ENCODE measurements around the gene CREG2.

CREG2 gene

DNA sequence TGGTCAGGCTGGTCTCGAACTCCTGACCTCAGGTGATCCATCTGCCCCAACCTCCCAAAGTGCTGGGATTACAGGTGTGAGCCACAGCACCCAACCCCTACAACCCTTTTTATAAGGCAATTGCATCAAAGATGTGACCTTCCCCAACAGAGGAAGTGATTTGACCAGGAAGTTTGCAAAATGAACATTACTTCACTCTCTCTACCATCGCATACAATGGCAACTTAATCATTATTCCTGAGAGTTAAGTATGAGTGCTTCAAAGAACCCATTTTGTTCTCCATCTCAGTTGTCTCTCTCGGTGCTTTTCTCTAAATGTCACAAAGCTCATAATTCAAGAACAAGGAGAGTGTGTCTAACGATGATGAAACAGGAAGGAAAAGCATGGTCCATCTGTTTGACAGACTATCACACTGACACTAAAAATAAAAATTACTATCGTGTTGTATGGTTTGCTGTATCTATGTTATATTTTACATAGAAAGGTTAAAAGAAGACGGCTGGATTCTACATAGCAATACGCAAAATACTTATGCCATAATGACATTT is 18.1 kb upstream of the CREG2 start:
- DNase-seq = no peak

- no peak for DNase-seq
Observed at GRCh38 chr2:101403745-101404144, 16.4 kb upstream of the CREG2 start.

- no peak for DNase-seq
Observed at GRCh38 chr2:101402630-101403029, 15.3 kb upstream of the CREG2 start.

GRCh38 chr2:101401906-101402305 is 14.6 kb upstream of the CREG2 start:
- no peak for DNase-seq

- DNase-seq = no peak
Observed at GRCh38 chr2:101401326-101401665, 14.0 kb upstream of the CREG2 start.

- no peak for DNase-seq
Observed at GRCh38 chr2:101400506-101401325, 13.4 kb upstream of the CREG2 start.

DNA sequence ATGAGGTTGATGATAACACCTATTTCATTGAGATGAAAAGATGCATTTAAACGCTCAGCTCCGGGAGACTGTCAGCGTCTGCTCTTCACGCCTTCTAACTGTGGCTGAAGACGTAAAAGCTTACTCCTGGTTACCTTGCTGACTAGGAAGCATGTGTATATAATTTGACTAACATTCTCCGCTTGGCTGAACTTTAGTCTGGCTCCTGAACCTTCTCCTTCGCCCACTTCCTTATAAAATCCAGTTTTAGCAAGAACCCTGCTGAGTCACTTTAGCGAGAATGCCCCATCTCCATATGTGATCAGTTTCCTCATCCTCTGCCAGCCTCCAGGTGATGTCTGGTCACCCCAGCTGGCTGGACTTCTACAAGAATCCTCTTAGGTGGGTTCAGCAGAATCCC is 12.7 kb upstream of the CREG2 start:
- DNase-seq = no peak

DNA sequence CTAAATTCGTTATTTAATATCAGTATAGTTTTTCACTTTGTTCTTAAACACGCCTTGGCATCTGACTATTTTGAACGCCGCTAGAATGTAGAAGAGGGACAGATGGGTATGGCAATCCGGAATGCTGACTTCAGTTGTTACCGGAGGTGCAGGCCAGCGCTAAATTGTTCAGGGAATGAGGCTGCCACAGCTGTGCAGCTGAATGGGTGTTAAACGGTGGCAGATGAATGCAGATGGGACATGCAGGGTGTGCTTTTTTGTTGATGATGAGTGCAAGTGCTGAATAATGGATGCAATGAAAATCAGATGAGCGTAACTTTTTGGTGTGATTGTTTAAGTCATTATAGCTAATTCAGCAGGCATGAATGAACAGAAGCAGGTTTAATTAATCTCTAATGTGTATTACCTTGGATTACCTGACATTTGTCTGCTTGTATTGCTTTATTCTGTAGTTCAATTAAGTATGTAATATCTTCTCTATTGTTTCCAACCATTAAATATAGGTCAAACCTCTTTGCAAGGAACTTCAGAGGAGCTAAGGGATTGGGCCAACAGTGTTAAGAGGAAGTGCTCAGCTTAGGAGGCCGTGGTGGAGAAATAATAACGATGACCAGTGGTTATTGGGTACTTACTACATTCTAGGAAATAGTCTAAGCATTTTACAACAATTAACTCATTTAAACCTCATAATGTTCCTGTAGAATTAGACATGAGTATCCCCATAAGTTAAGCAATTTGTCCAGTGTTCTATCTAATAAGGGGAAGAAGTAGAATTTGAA is 11.9 kb upstream of the CREG2 start:
- DNase-seq = no peak

DNA sequence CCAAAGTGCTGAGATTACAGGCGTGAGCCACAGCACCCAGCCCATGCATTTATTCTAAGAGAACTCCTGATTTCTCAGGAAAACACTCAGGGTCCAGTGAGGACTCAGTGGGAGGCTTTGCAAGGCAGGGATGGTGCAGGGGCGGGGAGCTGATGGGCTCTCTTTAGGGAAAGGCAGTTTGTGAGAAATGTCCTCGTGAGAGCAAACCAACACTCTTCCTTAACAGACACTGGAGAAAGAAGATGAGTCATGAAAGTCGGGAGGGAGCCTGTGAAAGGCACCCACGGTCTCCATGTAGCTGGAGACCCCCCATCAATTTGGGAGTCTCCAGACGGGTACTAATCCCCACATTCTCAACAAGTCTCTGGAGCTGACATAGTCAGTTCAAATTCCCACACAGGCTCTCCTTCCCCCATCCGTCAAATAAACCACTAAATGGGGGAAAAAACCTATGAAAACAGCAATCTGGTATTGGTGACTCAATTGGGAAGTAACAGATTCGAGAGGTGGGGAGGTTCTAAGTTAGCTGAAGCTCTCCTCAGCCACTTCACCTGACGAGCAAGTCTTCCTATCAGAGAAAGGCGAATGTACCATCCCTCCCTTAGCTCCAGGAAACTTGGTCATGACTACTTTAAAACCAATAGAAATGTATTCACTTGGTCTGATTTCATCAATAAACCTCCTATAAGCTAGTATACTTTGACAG is 11.0 kb upstream of the CREG2 start:
- DNase-seq = no peak

GRCh38 chr2:101396316-101396717 is 9.0 kb upstream of the CREG2 start:
- DNase-seq = no peak

DNA sequence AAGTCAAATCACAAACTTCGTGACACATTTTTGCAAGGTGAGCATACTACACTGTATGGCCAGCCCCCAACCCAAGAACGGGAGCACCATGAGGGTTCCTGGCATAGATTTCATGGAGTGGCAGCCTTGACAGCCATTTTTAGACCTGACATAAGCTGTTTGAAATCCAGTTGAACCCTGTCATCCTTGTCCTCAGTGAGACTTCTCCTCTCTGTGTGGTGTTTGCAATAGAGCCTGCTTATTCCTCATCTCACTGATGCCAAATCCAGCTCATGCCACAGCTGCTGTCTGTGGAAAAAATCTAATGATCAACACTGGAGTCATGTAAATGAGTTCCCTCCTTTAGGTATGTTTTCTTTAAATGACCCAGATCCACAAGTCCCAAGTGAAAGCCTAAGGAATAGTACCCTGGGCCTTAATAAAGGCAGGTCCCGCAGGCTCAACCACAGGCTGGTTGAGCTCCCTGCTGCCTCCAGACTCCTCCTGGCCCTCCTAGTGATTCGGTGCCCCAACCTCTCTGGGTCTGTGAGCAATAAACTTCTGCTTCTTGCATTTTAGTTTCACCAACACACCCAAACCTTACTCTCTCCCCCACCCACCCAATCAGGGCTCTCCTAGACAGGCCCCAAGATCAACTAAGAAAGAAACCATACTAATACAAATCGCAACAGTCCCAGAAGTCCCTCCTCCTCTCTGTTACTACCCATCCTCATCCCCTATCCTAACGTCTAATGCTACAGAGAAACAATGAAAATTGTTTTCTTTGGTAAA is 8.4 kb upstream of the CREG2 start:
- DNase-seq = no peak

DNA sequence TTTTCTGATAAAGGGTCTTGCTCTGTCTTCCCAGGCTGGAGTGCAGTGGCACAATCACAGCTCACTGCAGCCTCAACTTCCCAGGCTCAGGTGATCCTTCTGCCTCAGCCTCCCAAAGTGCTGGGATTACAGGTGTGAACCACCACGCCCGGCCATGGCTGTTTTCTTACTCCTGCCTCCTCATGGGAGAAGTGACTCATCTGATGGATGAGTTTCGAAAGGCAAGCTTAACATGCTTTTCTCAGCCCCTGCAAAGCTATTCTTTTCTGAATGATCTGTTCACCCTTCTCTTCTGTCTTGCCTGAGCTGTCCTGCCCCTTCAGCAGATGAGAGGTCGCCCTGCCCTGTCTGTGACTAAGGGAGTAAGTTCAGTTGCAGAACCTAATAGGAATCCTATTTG is 929 bp upstream of the CREG2 start:
- DNase-seq = no peak

- no peak for DNase-seq
Observed at GRCh38 chr2:101386599-101387150, 628 bp downstream of the CREG2 start.

DNA sequence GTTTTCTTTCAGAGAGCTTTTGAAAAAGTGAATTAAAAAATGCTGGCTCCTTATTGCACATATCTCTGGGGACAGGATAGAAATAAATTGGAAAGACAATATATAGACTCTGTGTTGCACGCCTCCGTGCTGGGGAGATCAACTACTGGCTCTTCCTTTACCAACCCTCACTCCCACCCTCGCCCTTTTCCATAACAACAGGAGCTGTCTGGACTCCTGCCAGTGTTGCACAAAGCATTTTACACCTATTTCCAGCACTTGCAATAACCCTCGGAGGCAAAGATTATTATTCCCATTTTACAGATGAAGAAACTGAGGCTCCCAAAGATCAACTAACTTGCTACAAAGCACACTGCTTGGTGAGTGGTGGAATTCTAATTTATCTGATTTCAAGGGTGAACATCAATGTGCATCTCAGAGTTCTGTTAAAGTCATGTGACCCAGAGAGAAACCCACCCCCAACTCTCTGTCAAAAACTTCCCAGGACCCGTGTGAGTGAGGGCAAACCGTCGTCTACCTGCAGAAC is 4.2 kb downstream of the CREG2 start:
- DNase-seq = no peak

DNA sequence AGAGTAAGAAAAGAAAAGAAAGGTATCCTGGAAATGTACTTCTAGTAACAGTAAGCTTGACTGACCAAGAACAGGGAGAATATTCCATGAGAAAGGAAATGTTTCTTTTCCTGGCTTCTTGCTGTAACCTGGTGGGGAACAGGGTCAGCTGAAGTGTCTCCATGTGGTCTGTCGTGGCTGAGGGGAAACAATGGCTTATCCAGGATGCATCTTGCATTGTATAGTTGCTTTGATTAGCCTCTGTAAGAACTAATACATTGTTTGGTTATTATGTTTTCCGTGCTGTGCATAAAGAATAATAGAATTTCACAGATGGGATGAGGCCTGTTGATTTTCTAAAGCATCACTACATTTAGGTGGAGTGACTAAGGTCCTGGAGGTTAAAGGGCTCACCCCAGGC is 4.9 kb downstream of the CREG2 start:
- DNase-seq = no peak

GRCh38 chr2:101380376-101380775 is 6.9 kb downstream of the CREG2 start:
- DNase-seq = no peak

- no peak for DNase-seq
Observed at GRCh38 chr2:101379091-101379490, 8.2 kb downstream of the CREG2 start.

GRCh38 chr2:101375653-101376052 is 11.7 kb downstream of the CREG2 start:
- DNase-seq = no peak

DNA sequence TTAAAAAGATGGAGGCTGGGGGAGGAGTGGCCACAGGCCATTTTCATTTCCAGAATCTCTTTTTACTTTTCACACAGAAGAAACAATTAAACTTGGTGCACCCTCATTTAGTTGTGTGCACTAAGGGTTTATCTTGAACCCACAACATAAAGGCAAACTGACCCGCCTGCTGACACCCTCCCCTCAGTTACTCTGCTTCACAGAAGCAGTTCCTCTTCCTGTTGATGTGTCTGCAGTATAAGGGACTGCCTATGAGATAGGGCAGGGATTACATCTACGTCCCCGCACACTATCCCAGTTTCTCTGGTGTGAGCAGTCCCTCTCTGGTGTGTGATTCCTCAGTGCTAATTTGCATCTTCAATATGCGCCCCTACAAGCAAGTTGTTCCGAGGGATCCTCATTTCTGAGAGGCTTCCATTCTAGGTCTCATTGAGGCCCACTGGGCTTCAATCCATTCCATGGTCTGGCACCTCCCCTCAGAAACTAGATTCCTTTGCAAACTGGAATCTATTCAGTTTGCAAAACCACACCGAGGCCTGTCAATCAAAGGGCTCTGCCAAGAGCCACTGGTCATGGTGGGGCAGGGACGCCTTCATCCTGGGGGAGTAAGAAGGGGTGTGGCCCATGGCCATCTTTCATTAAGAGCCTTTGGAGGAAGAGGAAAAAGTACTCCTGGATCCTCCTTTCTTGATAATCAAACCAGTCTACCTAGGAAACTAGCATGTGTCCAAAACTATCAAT is 12.3 kb downstream of the CREG2 start:
- DNase-seq = no peak

DNA sequence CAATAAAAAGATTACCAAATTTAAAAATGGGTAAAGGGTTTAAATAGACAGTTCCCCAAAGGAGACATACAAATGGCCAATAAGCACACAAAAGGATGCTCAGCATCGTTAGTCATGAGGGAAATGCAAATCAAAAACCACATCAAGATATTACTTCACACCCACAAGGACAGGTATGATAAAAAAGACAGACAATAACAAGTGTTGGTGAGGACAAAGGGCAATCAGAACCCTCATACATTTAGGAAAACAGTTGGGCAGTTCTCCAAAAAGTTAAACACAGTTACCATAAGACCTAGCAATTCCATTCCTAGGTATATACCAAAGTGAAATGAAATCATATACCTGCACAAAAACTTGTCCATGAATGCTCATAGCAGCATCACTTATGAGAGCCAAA is 14.5 kb downstream of the CREG2 start:
- DNase-seq = no peak

DNA sequence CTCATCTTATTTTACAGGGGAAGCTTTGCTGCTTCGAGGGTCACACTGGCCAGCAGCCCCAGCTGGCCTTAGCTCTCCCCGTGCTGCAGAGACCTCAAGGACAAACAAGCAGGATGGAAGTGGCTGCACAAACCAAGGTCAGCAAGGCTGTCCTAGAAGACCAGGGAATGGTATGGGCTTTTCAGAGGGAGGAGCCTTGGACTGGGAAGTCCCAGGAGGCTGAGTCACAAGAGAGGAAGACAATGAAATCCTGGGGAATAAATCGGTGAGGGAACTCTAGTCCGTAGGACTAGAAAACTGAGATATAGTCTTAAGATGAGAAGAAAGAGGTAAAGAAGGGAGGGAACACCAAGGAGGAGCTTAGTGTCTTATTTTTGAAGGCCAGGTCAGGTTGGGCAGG is 15.7 kb downstream of the CREG2 start:
- no peak for DNase-seq

All from NCI-H2107 (cell line).